DMS 273 (cell line): ENCODE data around the gene CDC27.
"Not testable (repeated sequence)": the region's sequence is repeated elsewhere in the genome, so short reads cannot be mapped to it uniquely, and the experiment has no call there.

Experiments used
- DNase-seq: peaks from one replicate; lab custom pipeline; 2025; ENCODE audit not compliant: unreplicated experiment; lab: John Stamatoyannopoulos, UW

CDC27 gene, protein sequence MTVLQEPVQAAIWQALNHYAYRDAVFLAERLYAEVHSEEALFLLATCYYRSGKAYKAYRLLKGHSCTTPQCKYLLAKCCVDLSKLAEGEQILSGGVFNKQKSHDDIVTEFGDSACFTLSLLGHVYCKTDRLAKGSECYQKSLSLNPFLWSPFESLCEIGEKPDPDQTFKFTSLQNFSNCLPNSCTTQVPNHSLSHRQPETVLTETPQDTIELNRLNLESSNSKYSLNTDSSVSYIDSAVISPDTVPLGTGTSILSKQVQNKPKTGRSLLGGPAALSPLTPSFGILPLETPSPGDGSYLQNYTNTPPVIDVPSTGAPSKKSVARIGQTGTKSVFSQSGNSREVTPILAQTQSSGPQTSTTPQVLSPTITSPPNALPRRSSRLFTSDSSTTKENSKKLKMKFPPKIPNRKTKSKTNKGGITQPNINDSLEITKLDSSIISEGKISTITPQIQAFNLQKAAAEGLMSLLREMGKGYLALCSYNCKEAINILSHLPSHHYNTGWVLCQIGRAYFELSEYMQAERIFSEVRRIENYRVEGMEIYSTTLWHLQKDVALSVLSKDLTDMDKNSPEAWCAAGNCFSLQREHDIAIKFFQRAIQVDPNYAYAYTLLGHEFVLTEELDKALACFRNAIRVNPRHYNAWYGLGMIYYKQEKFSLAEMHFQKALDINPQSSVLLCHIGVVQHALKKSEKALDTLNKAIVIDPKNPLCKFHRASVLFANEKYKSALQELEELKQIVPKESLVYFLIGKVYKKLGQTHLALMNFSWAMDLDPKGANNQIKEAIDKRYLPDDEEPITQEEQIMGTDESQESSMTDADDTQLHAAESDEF

DNA sequence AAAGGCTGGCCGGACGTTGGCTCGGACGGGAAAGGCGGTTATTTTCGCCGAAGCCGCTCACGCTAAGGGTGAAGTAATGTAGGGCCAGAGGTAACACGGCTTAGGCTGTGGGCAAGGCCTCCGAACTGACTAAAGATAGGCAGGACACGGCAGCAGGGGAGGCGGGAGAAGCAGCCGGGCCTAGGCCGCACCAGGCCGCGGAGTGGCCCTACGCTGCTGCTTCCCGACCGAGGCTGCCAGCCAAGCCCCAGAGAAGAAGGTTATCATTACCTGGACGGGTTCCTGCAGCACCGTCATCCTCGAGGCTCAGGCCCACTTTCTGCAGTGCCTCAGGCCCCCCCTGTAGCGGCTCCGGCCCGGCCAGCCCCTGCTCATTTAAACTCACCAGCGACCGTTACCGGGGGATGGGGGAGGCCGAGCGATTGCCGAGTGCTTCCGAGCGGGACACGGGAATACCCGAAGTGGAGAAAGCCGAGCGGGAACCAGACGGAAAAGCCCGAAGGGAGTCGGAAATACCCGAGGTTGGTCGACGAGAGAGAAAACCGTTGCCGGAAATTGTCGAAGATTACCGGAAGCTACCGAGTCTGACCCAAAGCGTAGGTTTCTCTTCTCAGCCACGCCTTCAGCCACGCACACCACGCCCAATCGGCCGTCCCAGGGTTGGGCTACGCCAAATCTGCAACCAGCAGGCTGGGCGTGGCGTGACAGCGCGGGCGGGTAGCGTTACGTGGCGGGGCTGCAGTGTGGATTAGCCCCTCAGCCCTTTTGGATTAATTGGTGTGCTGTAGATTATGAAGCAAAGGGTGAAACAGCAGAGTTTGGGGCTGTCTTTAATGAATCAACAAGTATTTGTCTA lies at the start of gene CDC27:
CDC27 (minus strand) TSS at position 420 of the 856 bp plus-strand sequence; CDS start at position 297, 123 bp downstream.
- DNase-seq: peak; percentile 100

DNA sequence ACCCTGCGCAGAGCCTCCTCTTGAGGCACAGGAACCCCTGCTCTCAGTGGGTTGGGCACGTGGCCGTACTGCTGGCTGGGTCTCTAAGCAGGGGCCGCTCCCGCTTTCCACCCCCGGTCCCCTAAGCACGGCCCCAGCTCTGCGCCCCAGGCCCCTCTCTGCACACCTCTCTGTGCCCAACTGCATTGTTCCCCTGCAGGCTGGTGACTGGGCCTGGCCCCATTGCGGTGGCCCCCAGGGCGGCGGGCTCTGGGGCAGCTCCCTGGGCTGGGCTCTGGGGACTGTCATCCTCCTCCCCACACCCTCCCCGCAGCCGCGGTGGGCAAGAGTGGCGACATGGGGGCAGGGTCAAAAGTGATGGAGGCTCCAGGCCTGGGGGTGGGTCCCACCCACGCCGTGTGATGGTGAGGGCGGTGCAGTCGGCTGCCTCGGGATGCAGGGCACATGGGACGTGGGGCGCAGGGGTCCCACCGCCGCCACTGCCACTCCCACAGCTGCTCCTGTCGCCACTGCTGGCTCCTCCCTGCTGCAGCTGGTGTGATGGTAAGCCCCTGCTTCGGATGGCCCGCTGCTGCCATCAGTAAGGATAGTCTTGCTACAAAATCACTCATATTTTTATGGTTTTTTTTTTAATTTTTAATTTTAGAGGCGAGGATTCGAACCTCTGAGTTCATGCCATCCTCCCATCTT lies 49.4 kb upstream of the CDC27 start:
- DNase-seq: no peak

DNA sequence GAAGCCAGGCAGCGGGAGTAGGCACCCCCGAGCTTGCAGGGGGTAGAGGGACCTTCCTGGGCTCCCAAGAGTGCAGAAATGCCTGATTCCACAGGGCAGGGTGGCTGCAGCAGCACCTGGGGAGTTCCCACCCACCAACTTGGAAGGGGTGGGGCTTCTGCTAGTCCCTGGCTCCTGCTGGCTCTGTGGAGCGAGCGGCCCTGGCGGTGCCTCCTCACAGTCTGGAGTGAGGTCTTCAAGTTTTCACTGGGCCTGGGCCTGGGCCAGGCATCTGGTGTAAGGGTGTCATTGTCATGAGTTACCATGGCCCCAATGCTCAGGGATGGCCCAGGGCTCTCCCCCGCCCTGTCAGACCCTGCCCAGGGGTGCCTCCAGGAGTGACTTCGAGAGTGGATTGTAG lies 48.7 kb upstream of the CDC27 start:
- DNase-seq: no peak

DNA sequence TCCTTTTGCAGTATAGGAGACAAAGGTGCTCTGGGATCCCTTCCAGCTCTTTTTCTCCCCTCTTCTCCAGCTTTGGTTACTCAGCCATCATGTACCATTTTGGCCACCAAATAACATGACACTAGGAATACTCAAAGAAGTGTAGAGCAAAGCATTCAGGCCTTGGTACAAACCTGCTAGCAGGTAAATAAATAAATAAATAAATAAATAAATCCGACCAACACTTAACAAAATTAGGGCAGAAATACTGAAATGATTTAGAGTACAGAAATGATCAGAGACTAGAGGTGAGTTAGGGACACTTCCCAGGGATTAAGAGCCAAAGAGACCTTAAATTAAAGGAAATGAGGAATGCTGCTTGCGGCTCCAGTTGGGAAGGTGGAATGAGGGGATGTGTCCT lies 46.8 kb upstream of the CDC27 start:
- no peak for DNase-seq

DNA sequence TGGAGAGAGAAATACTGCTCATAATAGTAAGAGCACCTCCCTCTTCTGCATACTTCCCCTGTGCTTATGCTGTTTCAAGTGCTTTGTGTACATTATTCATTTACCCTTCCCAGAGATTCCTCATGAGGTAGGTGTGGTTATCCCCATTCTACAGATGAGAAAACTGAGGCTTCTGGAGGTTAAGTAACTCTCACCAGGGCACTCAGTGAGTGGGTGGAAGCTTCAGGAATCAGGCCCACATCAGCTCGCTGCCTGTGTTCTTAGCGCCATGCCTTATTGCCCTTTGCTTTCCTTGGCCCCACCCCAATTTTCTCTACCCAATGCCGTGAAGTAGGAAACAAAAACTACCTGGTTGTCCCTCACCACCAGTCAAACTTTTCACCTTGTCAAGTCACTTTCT lies 46.4 kb upstream of the CDC27 start:
- no peak for DNase-seq

DNA sequence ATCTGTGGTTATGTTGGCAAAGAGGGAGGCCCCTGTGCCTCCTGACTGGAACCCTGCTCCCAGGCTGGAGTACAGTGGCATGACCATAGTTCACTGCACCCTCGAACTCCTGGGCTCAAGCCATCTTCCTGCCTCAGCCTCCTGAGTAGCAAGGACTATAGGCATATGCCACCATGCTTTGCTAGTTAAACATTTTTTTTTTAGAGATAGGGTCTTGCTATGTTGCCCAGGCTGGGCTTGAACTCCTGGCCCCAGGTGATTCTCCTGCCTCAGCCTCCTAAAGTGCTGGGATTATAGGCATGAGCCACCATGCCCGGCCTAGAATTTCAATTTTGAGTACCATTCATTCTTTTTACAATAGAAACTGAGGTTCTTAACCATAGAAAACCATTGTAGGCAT lies 43.4 kb upstream of the CDC27 start:
- DNase-seq: no peak

DNA sequence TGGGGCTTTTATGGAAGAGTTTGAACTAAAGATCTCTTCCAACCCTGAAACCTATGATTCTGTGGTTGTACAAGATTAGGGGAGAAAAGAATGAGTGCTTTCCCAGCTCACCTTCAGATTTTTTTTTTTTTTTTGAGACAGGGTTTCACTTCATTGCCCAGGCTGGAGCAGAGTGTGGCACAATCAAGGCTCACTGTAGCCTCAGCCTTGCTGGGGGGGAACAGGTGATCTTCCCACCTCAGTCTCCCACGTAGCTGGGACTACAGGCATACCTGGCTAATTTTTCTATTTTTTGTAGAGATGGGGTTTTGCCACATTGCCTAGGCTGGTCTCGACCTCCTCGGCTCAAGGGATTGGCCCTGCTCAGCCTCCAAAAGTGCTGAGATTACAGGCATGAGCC lies 42.8 kb upstream of the CDC27 start:
- DNase-seq: no peak

DNA sequence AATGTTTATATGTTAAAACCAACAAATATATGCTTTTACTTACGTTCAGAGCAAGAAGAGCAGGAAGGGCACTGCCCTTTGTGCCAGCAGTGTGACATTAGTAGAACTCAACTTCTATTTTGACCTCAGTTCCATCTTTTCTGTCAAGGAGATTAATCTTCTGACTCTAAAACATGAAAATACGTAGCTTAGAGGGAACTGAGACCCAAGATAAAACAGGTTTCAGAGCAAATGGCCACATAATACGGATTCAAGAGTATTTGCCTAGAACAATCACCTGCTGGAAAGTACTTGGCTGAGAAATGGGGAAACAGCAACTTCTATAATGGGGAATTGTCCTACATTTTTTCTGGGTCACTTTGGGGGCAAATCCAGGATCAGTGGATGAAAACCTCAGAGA lies 42.2 kb upstream of the CDC27 start:
- DNase-seq: no peak

DNA sequence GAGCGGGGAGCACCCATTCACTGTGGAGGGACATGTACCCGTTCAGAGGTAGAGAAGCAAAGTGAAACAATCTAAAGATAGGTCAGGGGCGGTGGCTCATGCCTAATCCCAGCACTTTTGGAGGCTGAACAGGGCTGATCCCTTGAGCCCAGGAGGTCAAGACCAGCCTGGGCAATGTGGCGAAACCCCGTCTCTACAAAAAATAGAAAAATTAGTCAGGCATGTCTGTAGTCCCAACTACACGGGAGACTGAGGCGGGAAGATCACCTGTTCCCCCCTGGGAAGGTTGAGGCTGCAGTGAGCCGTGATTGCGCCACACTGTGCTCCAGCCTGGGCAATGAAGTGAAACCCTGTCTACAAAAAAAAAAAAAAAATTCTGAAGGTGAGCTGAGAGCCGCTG lies 41.8 kb upstream of the CDC27 start:
- DNase-seq: no peak

DNA sequence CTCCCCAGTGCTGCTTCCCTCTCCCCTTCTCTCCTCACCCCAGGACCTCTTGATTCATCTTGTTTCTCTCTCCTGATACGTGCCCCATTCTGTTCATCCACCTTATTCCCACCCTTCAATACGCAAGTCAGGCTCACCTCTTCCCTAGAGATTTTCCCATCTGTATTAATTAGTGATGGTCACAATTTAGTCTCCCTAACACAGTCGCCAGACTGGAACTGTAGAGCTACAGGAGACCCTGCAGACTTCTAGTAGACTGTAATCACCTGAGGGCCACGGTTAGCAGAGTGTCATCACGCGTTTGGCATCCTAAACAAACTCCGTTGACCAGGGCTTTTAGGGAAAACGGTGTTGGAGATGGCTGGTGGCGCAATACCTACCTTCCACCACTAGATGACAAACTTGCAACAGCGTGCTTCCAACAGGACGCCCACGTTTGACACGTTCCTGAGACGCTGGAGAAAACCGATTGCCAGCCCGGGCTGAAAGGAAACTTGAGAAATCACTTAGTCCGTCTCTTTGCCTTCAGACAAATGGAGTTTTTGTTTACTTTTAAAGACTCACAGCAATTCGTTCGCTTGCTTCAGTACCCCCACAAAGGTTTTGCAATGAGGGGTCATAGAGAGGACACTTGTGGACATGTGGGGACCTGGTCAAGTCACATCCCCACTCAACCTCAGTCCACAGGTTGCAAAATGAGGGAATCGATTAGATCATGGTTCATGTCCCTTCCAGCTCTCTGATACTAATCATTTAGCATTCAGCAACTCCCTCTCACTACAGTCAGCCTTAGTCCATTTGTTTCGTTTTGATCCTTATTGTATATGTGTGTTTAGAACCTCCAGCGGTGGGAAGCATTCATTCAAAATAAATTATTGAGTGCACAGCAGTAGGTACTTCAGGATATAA lies 40.7 kb upstream of the CDC27 start:
- peak; percentile 95 for DNase-seq

DNA sequence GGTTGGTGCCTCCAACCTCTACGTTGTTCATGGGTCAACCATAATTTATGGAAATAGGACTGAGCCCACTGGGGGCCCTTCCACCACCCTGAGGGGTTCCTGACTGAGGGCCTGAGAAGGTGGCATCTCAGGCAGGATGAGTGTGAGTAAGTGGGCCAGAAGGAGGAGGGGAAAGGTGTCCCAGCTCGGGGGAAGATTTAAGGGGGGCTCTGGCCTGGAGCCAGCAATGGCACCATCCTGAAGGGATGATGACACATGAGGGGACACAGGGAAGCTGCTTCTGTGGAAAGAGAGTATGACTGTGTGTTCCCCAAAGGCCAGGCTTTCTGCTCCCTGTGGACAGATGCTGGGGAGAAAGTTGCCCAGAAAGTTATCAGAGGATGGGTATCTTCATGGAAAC lies 38.8 kb upstream of the CDC27 start:
- DNase-seq: no peak

DNA sequence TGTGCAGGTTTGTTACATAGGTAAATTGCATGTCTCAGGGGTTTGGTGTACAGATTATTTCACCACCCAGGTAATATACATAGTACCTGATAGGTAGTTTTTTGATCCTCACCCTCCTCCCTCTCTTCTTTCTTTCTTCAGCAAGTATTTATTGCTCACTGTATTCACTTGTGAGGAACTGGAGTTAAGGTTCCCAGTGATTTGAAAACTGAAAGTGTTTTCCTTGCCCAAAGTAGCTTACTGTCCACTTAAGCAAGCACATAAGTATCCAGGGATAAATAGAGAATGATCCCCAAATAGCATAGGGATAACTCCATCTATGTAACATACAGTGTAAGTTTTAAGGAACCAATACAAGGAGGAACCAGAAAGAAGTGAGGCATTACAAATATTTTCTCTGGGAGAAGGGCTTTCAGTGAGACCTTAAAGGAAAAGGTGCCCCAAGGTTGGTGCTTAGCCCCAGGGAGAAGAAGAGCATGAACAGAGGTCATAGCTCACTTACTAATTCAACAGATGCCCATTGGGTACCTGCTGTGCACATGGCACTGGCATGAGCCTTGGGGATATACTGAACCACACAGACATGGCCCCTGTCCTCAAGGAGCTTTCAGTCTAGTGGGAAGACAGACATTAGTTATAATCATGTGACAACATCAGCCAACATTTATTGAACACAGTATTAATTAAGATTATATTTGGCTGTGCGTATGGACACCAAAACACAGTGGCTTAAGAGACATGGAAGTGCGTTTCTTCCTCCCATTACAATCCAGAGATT lies 37.0 kb upstream of the CDC27 start:
- DNase-seq: no peak

DNA sequence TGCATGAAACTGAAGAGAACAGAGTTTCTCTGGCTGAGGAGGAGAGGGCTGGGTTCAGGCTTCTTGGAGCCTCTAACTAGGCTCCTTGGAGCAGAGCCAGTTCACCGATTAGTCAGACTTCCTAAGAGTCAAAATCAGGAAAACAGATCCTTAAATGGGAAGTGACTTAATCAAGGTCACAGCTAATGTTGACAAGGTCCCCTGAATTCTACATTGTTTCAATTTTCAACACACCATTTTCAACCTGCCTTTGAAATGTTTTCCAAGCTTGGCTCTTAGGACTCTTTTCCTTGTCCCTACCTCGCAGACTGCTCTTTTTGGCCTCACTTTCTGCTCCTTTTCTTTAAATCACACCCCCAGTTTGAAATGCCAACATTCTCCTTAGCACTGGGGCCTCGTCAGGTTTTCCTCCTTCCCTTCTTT lies 36.4 kb upstream of the CDC27 start:
- peak; percentile 58 for DNase-seq

DNA sequence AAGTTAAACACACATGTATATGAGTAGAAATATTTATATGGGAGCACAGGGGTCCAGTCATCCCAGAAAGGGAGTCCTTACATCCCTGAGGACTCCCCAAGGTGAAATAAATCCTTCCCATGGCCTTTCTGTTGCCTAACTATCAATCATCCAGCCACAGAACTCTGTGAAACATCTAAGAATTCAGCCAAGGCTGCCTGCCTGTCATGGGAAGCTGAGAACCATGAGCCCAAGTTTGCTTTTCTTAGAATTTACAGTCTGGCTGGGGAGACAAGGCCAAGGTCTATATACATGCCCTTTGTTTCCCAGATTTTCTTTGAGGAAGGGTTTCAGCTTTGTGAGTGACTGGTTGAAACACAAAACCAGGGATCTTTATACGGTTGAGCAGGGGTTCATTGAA lies 35.9 kb upstream of the CDC27 start:
- DNase-seq: no peak

DNA sequence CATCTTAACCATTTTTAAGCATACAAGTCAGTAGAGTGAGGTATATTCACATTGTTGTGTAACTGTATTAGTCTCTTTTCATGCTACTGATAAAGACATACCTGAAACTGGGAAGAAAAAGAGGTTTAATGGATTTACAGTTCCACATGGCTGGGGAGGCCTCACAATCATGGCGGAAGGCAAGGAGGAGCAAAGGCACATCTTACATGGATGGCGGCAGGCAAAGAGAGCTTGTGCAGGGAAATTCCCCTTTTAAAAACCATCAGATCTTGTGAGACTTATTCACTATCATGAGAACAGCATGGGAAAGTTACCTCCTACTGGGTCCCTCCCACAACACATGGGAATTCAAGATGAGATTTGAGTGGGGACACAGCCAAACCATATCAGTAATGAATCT lies 35.0 kb upstream of the CDC27 start:
- not testable (repeated sequence) for DNase-seq

DNA sequence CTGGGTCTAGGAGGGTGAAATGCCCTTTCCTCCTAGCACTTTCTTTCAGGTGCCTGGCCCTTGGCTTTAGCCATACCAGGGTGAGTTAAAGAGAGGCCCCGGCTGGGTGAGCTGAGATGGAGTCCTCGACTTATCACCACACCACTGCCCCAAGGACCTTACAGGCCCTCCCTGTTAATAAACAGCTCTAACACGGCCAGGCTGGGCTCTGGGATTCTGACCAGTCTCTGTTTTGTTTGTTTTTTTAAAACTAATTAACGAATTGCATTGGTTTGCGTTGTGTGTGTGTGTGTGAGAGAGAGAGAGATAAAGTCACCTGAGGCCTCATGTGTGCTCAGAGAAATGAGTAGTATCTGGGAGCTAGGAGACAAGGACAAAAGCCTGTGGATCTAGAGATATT lies 34.4 kb upstream of the CDC27 start:
- no peak for DNase-seq

DNA sequence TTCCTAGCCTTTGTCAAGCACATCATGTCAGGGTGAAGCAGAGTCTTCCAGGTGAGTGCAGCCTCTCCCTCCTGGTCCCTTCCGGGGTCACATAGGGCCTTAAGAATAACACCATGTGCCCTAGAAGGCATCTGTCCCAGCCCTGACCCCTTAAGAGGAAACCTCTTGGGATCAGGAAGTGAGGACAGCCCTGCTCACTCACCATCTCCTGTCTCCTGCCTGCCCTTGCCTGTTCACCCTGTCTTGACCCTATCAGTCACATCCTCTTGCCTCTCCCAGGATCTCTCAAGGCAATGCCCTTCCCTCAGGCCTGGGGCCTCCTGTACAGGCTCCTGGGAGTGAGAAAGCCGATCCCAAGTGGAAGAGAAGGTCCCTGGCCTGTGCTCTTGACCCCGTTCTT lies 33.9 kb upstream of the CDC27 start:
- DNase-seq: no peak

DNA sequence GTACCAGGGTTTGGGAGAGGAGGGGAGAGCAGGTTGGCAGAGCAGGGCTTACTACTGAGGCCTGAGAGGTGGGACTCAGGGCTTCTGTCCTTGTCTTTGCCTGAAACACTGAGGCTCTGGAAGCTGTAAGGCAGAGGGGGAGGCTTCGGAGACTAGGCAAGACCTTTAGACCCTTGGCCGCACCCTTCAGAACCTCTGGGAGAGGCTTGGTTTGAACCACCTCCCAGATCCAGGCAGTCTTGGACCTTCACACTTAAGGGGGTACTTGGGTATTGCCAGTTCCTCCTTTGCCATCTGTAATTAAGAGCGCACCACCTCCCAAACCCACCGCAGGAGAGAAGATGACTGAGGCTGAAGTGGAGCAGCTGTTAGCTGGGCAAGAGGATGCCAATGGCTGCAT lies 33.0 kb upstream of the CDC27 start:
- no peak for DNase-seq

DNA sequence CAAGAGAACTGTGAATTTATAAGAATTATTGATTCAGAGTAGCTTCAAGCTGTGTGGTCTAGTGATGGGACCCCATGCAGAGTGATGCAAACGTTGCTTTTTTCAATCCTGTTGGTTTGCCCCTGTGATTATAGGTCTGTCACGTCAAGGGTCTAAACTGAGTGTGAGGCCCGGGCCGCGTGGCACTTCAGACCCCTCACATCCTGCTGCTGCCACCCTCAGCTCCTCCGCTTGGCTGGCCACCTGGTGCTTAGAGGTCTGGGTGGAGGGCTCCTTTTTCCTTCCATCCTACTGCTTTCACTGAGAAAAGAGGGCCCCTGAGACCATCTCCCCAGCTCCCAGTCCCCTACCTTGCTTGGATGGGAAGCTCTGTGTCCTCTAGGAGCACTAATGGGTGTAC lies 32.1 kb upstream of the CDC27 start:
- no peak for DNase-seq
